Activated CD8-positive, alpha-beta T cell treated with anti-CD3 and anti-CD28 coated beads, Interleukin-2, amount 10 ng/mL, durations not matched to agents 7 days and 5 days (primary cell): ENCODE results near the gene ABCB8. TPM values are rescaled to one million over a fixed set of nuclear protein-coding genes. Genes with fewer than 3 reads are reported as not detected.
"Not testable (repeated sequence)": the region's sequence is repeated elsewhere in the genome, so short reads cannot be mapped to it uniquely, and the experiment has no call there.

ENCODE experiments used
- ATAC-seq: fragments of 150-1000 bp; cut with Tn5 transposase; one replicate; pipeline ENCODE4 v1.10.0; 2021; ENCODE audit warnings: moderate library complexity
- CTCF ChIA-PET: fragments of 350-600 bp; sonication (Branson Sonifier 250); formaldehyde crosslinking; loops from one replicate; lab custom pipeline; 2021; ENCODE audit warnings: antibody characterized with exemption; lab: Charles Lee
- POLR2A ChIA-PET: fragments of 350-600 bp; sonication (Branson Sonifier 250); formaldehyde crosslinking; loops from one replicate; lab custom pipeline; 2021; ENCODE audit warnings: antibody characterized with exemption; lab: Charles Lee
- DNase-seq: peaks from one replicate; pipeline ENCODE4 v3.0.0-alpha.2; 2020
- H3K27ac Mint-ChIP-seq: one replicate; pipeline ENCODE4 v1.8.0; 2021; ENCODE audit warnings: mild to moderate bottlenecking, mixed read lengths
- H3K27me3 Mint-ChIP-seq: one replicate; pipeline ENCODE4 v1.8.0; 2021; ENCODE audit warnings: low read depth, mixed read lengths
- H3K36me3 Mint-ChIP-seq: one replicate; pipeline ENCODE4 v1.8.0; 2021; ENCODE audit warnings: low read depth, mixed read lengths
- H3K4me1 Mint-ChIP-seq: one replicate; pipeline ENCODE4 v1.8.0; 2021; ENCODE audit warnings: low read depth, mixed read lengths
- H3K4me3 Mint-ChIP-seq: one replicate; pipeline ENCODE4 v1.8.0; 2021; ENCODE audit warnings: mild to moderate bottlenecking, mixed read lengths
- H3K9me3 Mint-ChIP-seq: one replicate; pipeline ENCODE4 v1.8.0; 2022; ENCODE audit warnings: mixed read lengths; ENCODE audit not compliant: insufficient read depth
- total RNA-seq, 2 experiments: library from RNA; stranded (reverse); gene quantifications; one replicate each; pipeline ENCODE4 v1.2.3, GENCODE V29; 2021

The ABCB8 gene
- total RNA-seq, 2 experiments from 2014 or later = 48.0 to 49.5 TPM

- H3K27me3 Mint-ChIP-seq = no peaks in the 10 kb centered on the region
- peaks cover 17% of the 10 kb centered on the region for H3K4me1 Mint-ChIP-seq
- H3K36me3 Mint-ChIP-seq = peaks cover 18% of the 10 kb centered on the region
- no peak overlapping the region for H3K27ac Mint-ChIP-seq
- no peaks in the 10 kb centered on the region for H3K9me3 Mint-ChIP-seq
- no peak overlapping the region for H3K4me3 Mint-ChIP-seq
- CTCF ChIA-PET = no interaction called here
- POLR2A ChIA-PET = no interaction called here
- ATAC-seq (no peak), DNase-seq (no peak)
Observed at GRCh38 chr7:151035902-151036301, 7.7 kb downstream of the ABCB8 start.

- peaks cover 10% of the 10 kb centered on the region for H3K36me3 Mint-ChIP-seq
- H3K9me3 Mint-ChIP-seq = no peaks in the 10 kb centered on the region
- ChIA-PET CTCF (interaction anchor here (0.9 to 1.0 kb wide), 3 partner anchors 11 to 77 kb away, joined by 3 to 4 read pairs (median 3); partner anchors contain the start of gene ABCB8), POLR2A (no interaction called here)
- peak; percentile 53 for DNase-seq
- peaks cover 17% of the 10 kb centered on the region for H3K4me1 Mint-ChIP-seq
- H3K27me3 Mint-ChIP-seq = no peaks in the 10 kb centered on the region
- peak; percentile 67 for ATAC-seq
- H3K4me3 Mint-ChIP-seq = no peak overlapping the region
- H3K27ac Mint-ChIP-seq = peak overlapping the region; percentile 39
Observed at GRCh38 chr7:151038951-151039849, 10.9 kb downstream of the ABCB8 start.

GRCh38 chr7:151039850-151040548 is 11.7 kb downstream of the ABCB8 start:
- Mint-ChIP-seq H3K27me3 (no peaks in the 10 kb centered on the region), H3K4me3 (no peak overlapping the region), H3K4me1 (peaks cover 17% of the 10 kb centered on the region), H3K9me3 (no peaks in the 10 kb centered on the region), H3K27ac (peak overlapping the region; percentile 39), H3K36me3 (peaks cover 10% of the 10 kb centered on the region)
- no peak for DNase-seq
- no peak for ATAC-seq
- ChIA-PET CTCF (interaction anchor here (1.0 kb wide), 1 partner anchor 22 kb away, joined by 3 read pairs; no protein-coding TSS in a partner anchor), POLR2A (no interaction called here)

- Mint-ChIP-seq H3K9me3 (no peaks in the 10 kb centered on the region), H3K4me3 (no peak overlapping the region), H3K4me1 (peaks cover 17% of the 10 kb centered on the region), H3K27ac (no peak overlapping the region), H3K27me3 (no peaks in the 10 kb centered on the region), H3K36me3 (peaks cover 7% of the 10 kb centered on the region)
- ChIA-PET POLR2A (no interaction called here), CTCF (interaction anchor here (1.1 kb wide), 1 partner anchor 22 kb away, joined by 3 read pairs; no protein-coding TSS in a partner anchor)
- no peak for DNase-seq
- ATAC-seq = no peak
Observed at GRCh38 chr7:151040616-151041375, 12.5 kb downstream of the ABCB8 start.

GRCh38 chr7:151043449-151043848 is 15.2 kb downstream of the ABCB8 start:
- DNase-seq, CTCF ChIA-PET, POLR2A ChIA-PET: not testable (repeated sequence)

GRCh38 chr7:151043959-151044358 is 15.7 kb downstream of the ABCB8 start:
- CTCF ChIA-PET = no interaction called here
- no peaks in the 10 kb centered on the region for H3K36me3 Mint-ChIP-seq

More at GRCh38 chr7:151043449-151043848, 15.2 kb downstream of the ABCB8 start:
- not testable (repeated sequence) for H3K9me3 Mint-ChIP-seq, H3K27me3 Mint-ChIP-seq, H3K36me3 Mint-ChIP-seq, H3K4me3 Mint-ChIP-seq, ATAC-seq, H3K27ac Mint-ChIP-seq
- H3K4me1 Mint-ChIP-seq = peaks cover 17% of the 10 kb centered on the region

GRCh38 chr7:151045262-151045661 is 17.0 kb downstream of the ABCB8 start:
- H3K27me3 Mint-ChIP-seq = peaks cover 5% of the 10 kb centered on the region
- DNase-seq (no peak), ATAC-seq (no peak)
- no peaks in the 10 kb centered on the region for H3K9me3 Mint-ChIP-seq
- H3K36me3 Mint-ChIP-seq = no peaks in the 10 kb centered on the region
- ChIA-PET POLR2A (no interaction called here), CTCF (no interaction called here)
- H3K4me1 Mint-ChIP-seq = peaks cover 1% of the 10 kb centered on the region
- H3K27ac Mint-ChIP-seq = no peak overlapping the region
- H3K4me3 Mint-ChIP-seq = no peak overlapping the region

More at GRCh38 chr7:151043959-151044358, 15.7 kb downstream of the ABCB8 start:
- no peak for ATAC-seq
- Mint-ChIP-seq H3K4me3 (no peak overlapping the region), H3K27me3 (no peaks in the 10 kb centered on the region), H3K9me3 (no peaks in the 10 kb centered on the region), H3K27ac (no peak overlapping the region), H3K4me1 (peaks cover 12% of the 10 kb centered on the region)
- POLR2A ChIA-PET = no interaction called here
- DNase-seq = no peak

- DNase-seq (no peak), ATAC-seq (no peak)
- H3K36me3 Mint-ChIP-seq = no peaks in the 10 kb centered on the region
- CTCF ChIA-PET = interaction anchor here (2.0 kb wide), 1 partner anchor 18 kb away, joined by 5 read pairs; the partner anchor contains the start of gene ABCB8
- peak overlapping the region; percentile 67 for H3K27ac Mint-ChIP-seq
- H3K9me3 Mint-ChIP-seq = no peaks in the 10 kb centered on the region
- no peak overlapping the region for H3K4me3 Mint-ChIP-seq
- H3K27me3 Mint-ChIP-seq = peaks cover 9% of the 10 kb centered on the region
- POLR2A ChIA-PET = no interaction called here
- H3K4me1 Mint-ChIP-seq = peaks cover 5% of the 10 kb centered on the region
Observed at GRCh38 chr7:151045967-151046366, 17.7 kb downstream of the ABCB8 start.

- Mint-ChIP-seq H3K27me3 (peaks cover 9% of the 10 kb centered on the region), H3K36me3 (no peaks in the 10 kb centered on the region), H3K9me3 (no peaks in the 10 kb centered on the region), H3K4me3 (no peak overlapping the region), H3K4me1 (peaks cover 9% of the 10 kb centered on the region), H3K27ac (no peak overlapping the region)
- CTCF ChIA-PET = interaction anchor here (2.0 kb wide), 1 partner anchor 19 kb away, joined by 5 read pairs; the partner anchor contains the start of gene ABCB8
- ATAC-seq = no peak
- no peak for DNase-seq
- POLR2A ChIA-PET = no interaction called here
Observed at GRCh38 chr7:151046603-151047573, 18.6 kb downstream of the ABCB8 start.

- H3K4me1 Mint-ChIP-seq = peaks cover 17% of the 10 kb centered on the region
- POLR2A ChIA-PET = interaction anchor here (0.6 kb wide), 1 partner anchor 1678 kb away, joined by 3 read pairs; no protein-coding TSS in a partner anchor
- no peak within 1 kb of the TSS for H3K4me3 Mint-ChIP-seq
- H3K27ac Mint-ChIP-seq = no peak within 1 kb of the TSS
- peaks cover 12% of the 10 kb centered on the region for H3K27me3 Mint-ChIP-seq
- peaks cover 3% of the 10 kb centered on the region for H3K36me3 Mint-ChIP-seq
- DNase-seq (no peak), ATAC-seq (no peak)
- CTCF ChIA-PET = interaction anchor here (0.6 kb wide), 1 partner anchor 62 kb away, joined by 3 read pairs; no protein-coding TSS in a partner anchor
- no peaks in the 10 kb centered on the region for H3K9me3 Mint-ChIP-seq
Observed at GRCh38 chr7:151047976-151048815, 19.9 kb downstream of the ABCB8 start, which contains the start of gene ASIC3. Gene ASIC3 (plus strand): TSS chr7:151048531. CDS start chr7:151048886, 355 bp downstream.
